RWPE2 (cell line): Measurements from ENCODE around the gene KRABD2.
"Not testable (repeated sequence)": the region's sequence is repeated elsewhere in the genome, so short reads cannot be mapped to it uniquely, and the experiment has no call there.

Source experiments
- ATAC-seq: fragments of 200-7000 bp; cut with Tn5 transposase; 3 replicates; pipeline ENCODE4 v1.9.1; 2021; ENCODE audit warnings: low read depth
- DNase-seq: peaks from one replicate; pipeline ENCODE4 v3.0.0-alpha.2; 2020; ENCODE audit warnings: low spot score
- H3K27ac ChIP-seq: fragments of 450-650 bp; 2 replicates; pipeline ENCODE4 v1.5.1; 2017; ENCODE audit warnings: mild to moderate bottlenecking; ENCODE audit not compliant: poor library complexity, severe bottlenecking
- H3K27me3 ChIP-seq: fragments of 250-450 bp; sonication (Bioruptor Pico); 2 replicates; pipeline ENCODE4 v1.5.1; 2021; ENCODE audit warnings: mild to moderate bottlenecking, moderate library complexity; ENCODE audit not compliant: insufficient read depth, poor library complexity, severe bottlenecking
- H3K36me3 ChIP-seq: fragments of 250-450 bp; sonication (Bioruptor Pico); 2 replicates; pipeline ENCODE4 v1.5.1; 2020; ENCODE audit warnings: low read depth, mild to moderate bottlenecking, moderate library complexity
- H3K4me1 ChIP-seq: fragments of 250-450 bp; sonication (Bioruptor Pico); 2 replicates; pipeline ENCODE4 v1.5.1; 2021; ENCODE audit warnings: mild to moderate bottlenecking, moderate library complexity; ENCODE audit not compliant: insufficient read depth, poor library complexity, severe bottlenecking
- H3K4me3 ChIP-seq: fragments of 250-450 bp; sonication (Bioruptor Pico); 2 replicates; pipeline ENCODE4 v1.5.1; 2021; ENCODE audit warnings: mild to moderate bottlenecking, moderate library complexity; ENCODE audit not compliant: severe bottlenecking
- H3K9me3 ChIP-seq: fragments of 250-450 bp; sonication (Bioruptor Pico); 2 replicates; pipeline ENCODE4 v1.5.1; 2021; ENCODE audit warnings: mild to moderate bottlenecking, moderate library complexity; ENCODE audit not compliant: severe bottlenecking
- CTCF ChIP-seq: fragments of 450-650 bp; IDR thresholded peaks from one replicate; pipeline ENCODE4 v1.5.1; 2017; ENCODE audit warnings: mild to moderate bottlenecking, moderate library complexity; ENCODE audit not compliant: poor library complexity, severe bottlenecking

KRABD2 gene

GRCh38 chr17:8402921-8403536 lies 26.5 kb upstream of the KRABD2 start:
- no peaks in the 10 kb centered on the region for H3K27me3 ChIP-seq

GRCh38 chr17:8401107-8401506 lies 24.6 kb upstream of the KRABD2 start:
- ATAC-seq (no peak), DNase-seq (no peak)
- H3K27me3 ChIP-seq, result no peaks in the 10 kb centered on the region
- no peak overlapping the region for H3K4me3 ChIP-seq
- H3K9me3 ChIP-seq, result no peaks in the 10 kb centered on the region
- H3K36me3 ChIP-seq, result no peaks in the 10 kb centered on the region
- TF ChIP-seq CTCF, result no peak
- no peak overlapping the region for H3K27ac ChIP-seq
- no peaks in the 10 kb centered on the region for H3K4me1 ChIP-seq

More at GRCh38 chr17:8402921-8403536, 26.5 kb upstream of the KRABD2 start:
- Histone ChIP-seq H3K36me3 (no peaks in the 10 kb centered on the region), H3K4me1 (peaks cover 3% of the 10 kb centered on the region), H3K27ac (no peak overlapping the region), H3K4me3 (no peak overlapping the region), H3K9me3 (no peaks in the 10 kb centered on the region)
- ATAC-seq (no peak), DNase-seq (no peak)
- TF ChIP-seq CTCF, result no peak

- H3K27me3 ChIP-seq, result no peaks in the 10 kb centered on the region
Observed at GRCh38 chr17:8398980-8399379, 22.5 kb upstream of the KRABD2 start.

GRCh38 chr17:8397636-8398035 lies 21.1 kb upstream of the KRABD2 start, which contains the start of gene RNF222:
RNF222 (minus strand) TSS chr17:8397827; CDS start chr17:8393461, 4,366 bp downstream.
- Histone ChIP-seq H3K9me3 (no peaks in the 10 kb centered on the region), H3K36me3 (no peaks in the 10 kb centered on the region), H3K4me1 (peaks cover 9% of the 10 kb centered on the region), H3K27ac (no peak within 1 kb of the TSS), H3K27me3 (no peaks in the 10 kb centered on the region), H3K4me3 (no peak within 1 kb of the TSS)
- ATAC-seq, result no peak
- no peak for TF ChIP-seq CTCF
- no peak for DNase-seq

More at GRCh38 chr17:8398980-8399379, 22.5 kb upstream of the KRABD2 start:
- DNase-seq (no peak), ATAC-seq (no peak)
- TF ChIP-seq CTCF, result no peak
- Histone ChIP-seq H3K27ac (no peak overlapping the region), H3K9me3 (no peaks in the 10 kb centered on the region), H3K36me3 (no peaks in the 10 kb centered on the region), H3K4me3 (no peak overlapping the region), H3K4me1 (peaks cover 2% of the 10 kb centered on the region)

- not testable (repeated sequence) for H3K27me3 ChIP-seq, H3K4me3 ChIP-seq, ATAC-seq, H3K9me3 ChIP-seq, H3K36me3 ChIP-seq, DNase-seq
- peaks cover 18% of the 10 kb centered on the region for H3K4me1 ChIP-seq
- H3K27ac ChIP-seq, result peak overlapping the region; percentile 44
Observed at GRCh38 chr17:8394497-8394896, 18.0 kb upstream of the KRABD2 start.
